GM23338 (cell line): Measurements from ENCODE around the gene FIGN.

Source experiments
- CREB1 ChIP-seq: fragments of 250-450 bp; sonication (Bioruptor Pico); IDR thresholded peaks from 2 replicates; pipeline ENCODE4 v1.5.0; 2020; ENCODE audit warnings: low read depth, mild to moderate bottlenecking, moderate library complexity
- EZH2 ChIP-seq: fragments of 200-600 bp; sonication (generic); IDR thresholded peaks from one replicate; pipeline ENCODE4 v1.8.0; 2017; ENCODE audit warnings: antibody characterized with exemption, mild to moderate bottlenecking, low read depth; ENCODE audit not compliant: unreplicated experiment
- EZH2phosphoT487 ChIP-seq: fragments of 200-600 bp; sonication (generic); IDR thresholded peaks from one replicate; pipeline ENCODE4 v1.8.1; 2018; ENCODE audit warnings: antibody characterized with exemption; ENCODE audit not compliant: unreplicated experiment
- JUNB ChIP-seq: IDR thresholded peaks from one replicate; pipeline ENCODE4 v1.6.1; 2016; ENCODE audit warnings: antibody characterized with exemption; ENCODE audit not compliant: unreplicated experiment
- NANOG ChIP-seq: IDR thresholded peaks from 2 replicates; pipeline ENCODE4 v1.6.1; 2016; ENCODE audit warnings: antibody characterized with exemption, borderline replicate concordance
- POLR2AphosphoS5 ChIP-seq: IDR thresholded peaks from 2 replicates; pipeline ENCODE4 v1.6.1; 2016; ENCODE audit warnings: antibody characterized with exemption, low read depth
- STAT1 ChIP-seq: IDR thresholded peaks from one replicate; pipeline ENCODE4 v1.6.1; 2016; ENCODE audit warnings: antibody characterized with exemption; ENCODE audit not compliant: unreplicated experiment
- ZNF331 ChIP-seq: fragments of 250-450 bp; sonication (Bioruptor Pico); IDR thresholded peaks from 2 replicates; pipeline ENCODE4 v1.5.0; 2020; ENCODE audit warnings: low read depth, mild to moderate bottlenecking, moderate library complexity
- TF ChIP-seq, protein P1 (sequence below), 2 experiments: fragments of 200-600 bp in 1 of 2; sonication (generic) in 1 of 2; conservative IDR thresholded peaks; 2 replicates each; pipeline versions ENCODE4 v1.5.1 to v1.6.1; 2016 to 2017; ENCODE audit warnings: antibody characterized with exemption in 2 of 2, low read depth in 2 of 2, mild to moderate bottlenecking in 2 of 2, moderate library complexity in 1 of 2
- TF ChIP-seq, protein P2 (sequence below): IDR thresholded peaks from one replicate; pipeline ENCODE4 v1.6.1; 2018; ENCODE audit warnings: antibody characterized with exemption; ENCODE audit not compliant: unreplicated experiment
- TF ChIP-seq, protein P3 (sequence below): IDR thresholded peaks from 2 replicates; pipeline ENCODE4 v1.6.1; 2016; ENCODE audit warnings: antibody characterized with exemption
- TF ChIP-seq, protein P4 (sequence below): fragments of 250-450 bp; sonication (Bioruptor Pico); IDR thresholded peaks from 2 replicates; pipeline ENCODE4 v1.5.0; 2020; ENCODE audit warnings: mild to moderate bottlenecking, moderate library complexity

DNA sequence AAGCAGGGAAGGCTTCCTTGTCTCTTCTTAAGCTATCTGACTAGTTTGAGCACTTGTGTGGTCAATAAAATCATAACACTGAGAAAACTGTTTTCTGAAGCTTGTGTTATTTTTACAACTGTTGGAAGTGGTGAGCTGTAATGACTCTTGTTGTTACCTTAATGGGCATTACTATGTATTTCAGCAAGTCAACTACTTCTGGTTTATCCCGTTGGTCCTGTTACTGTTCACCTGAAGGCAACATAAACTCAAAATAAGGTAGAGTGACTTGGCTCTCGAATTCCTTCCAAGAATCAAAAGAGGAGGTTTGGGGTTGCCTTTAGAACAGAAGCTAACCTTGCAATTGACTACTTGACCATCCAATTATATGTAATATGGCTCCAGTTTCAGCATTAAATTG lies 23.2 kb upstream of the FIGN start:
- TF ChIP-seq, protein P1, sequence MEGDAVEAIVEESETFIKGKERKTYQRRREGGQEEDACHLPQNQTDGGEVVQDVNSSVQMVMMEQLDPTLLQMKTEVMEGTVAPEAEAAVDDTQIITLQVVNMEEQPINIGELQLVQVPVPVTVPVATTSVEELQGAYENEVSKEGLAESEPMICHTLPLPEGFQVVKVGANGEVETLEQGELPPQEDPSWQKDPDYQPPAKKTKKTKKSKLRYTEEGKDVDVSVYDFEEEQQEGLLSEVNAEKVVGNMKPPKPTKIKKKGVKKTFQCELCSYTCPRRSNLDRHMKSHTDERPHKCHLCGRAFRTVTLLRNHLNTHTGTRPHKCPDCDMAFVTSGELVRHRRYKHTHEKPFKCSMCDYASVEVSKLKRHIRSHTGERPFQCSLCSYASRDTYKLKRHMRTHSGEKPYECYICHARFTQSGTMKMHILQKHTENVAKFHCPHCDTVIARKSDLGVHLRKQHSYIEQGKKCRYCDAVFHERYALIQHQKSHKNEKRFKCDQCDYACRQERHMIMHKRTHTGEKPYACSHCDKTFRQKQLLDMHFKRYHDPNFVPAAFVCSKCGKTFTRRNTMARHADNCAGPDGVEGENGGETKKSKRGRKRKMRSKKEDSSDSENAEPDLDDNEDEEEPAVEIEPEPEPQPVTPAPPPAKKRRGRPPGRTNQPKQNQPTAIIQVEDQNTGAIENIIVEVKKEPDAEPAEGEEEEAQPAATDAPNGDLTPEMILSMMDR (conservative IDR thresholded peaks at IDR 0.05; ENCODE audit: low read depth in 2 of 2) = no peak
- TF ChIP-seq, protein P2, sequence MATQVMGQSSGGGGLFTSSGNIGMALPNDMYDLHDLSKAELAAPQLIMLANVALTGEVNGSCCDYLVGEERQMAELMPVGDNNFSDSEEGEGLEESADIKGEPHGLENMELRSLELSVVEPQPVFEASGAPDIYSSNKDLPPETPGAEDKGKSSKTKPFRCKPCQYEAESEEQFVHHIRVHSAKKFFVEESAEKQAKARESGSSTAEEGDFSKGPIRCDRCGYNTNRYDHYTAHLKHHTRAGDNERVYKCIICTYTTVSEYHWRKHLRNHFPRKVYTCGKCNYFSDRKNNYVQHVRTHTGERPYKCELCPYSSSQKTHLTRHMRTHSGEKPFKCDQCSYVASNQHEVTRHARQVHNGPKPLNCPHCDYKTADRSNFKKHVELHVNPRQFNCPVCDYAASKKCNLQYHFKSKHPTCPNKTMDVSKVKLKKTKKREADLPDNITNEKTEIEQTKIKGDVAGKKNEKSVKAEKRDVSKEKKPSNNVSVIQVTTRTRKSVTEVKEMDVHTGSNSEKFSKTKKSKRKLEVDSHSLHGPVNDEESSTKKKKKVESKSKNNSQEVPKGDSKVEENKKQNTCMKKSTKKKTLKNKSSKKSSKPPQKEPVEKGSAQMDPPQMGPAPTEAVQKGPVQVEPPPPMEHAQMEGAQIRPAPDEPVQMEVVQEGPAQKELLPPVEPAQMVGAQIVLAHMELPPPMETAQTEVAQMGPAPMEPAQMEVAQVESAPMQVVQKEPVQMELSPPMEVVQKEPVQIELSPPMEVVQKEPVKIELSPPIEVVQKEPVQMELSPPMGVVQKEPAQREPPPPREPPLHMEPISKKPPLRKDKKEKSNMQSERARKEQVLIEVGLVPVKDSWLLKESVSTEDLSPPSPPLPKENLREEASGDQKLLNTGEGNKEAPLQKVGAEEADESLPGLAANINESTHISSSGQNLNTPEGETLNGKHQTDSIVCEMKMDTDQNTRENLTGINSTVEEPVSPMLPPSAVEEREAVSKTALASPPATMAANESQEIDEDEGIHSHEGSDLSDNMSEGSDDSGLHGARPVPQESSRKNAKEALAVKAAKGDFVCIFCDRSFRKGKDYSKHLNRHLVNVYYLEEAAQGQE = no peak
- TF ChIP-seq EZH2 = no peak
- TF ChIP-seq JUNB = no peak
- no peak for TF ChIP-seq ZNF331 (CRISPR knock-in tag)
- no peak for TF ChIP-seq EZH2phosphoT487
- no peak for TF ChIP-seq POLR2AphosphoS5
- TF ChIP-seq CREB1 (CRISPR knock-in tag) = no peak
- TF ChIP-seq, protein P3, sequence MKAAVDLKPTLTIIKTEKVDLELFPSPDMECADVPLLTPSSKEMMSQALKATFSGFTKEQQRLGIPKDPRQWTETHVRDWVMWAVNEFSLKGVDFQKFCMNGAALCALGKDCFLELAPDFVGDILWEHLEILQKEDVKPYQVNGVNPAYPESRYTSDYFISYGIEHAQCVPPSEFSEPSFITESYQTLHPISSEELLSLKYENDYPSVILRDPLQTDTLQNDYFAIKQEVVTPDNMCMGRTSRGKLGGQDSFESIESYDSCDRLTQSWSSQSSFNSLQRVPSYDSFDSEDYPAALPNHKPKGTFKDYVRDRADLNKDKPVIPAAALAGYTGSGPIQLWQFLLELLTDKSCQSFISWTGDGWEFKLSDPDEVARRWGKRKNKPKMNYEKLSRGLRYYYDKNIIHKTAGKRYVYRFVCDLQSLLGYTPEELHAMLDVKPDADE = no peak
- no peak for TF ChIP-seq NANOG
- TF ChIP-seq, protein P4, sequence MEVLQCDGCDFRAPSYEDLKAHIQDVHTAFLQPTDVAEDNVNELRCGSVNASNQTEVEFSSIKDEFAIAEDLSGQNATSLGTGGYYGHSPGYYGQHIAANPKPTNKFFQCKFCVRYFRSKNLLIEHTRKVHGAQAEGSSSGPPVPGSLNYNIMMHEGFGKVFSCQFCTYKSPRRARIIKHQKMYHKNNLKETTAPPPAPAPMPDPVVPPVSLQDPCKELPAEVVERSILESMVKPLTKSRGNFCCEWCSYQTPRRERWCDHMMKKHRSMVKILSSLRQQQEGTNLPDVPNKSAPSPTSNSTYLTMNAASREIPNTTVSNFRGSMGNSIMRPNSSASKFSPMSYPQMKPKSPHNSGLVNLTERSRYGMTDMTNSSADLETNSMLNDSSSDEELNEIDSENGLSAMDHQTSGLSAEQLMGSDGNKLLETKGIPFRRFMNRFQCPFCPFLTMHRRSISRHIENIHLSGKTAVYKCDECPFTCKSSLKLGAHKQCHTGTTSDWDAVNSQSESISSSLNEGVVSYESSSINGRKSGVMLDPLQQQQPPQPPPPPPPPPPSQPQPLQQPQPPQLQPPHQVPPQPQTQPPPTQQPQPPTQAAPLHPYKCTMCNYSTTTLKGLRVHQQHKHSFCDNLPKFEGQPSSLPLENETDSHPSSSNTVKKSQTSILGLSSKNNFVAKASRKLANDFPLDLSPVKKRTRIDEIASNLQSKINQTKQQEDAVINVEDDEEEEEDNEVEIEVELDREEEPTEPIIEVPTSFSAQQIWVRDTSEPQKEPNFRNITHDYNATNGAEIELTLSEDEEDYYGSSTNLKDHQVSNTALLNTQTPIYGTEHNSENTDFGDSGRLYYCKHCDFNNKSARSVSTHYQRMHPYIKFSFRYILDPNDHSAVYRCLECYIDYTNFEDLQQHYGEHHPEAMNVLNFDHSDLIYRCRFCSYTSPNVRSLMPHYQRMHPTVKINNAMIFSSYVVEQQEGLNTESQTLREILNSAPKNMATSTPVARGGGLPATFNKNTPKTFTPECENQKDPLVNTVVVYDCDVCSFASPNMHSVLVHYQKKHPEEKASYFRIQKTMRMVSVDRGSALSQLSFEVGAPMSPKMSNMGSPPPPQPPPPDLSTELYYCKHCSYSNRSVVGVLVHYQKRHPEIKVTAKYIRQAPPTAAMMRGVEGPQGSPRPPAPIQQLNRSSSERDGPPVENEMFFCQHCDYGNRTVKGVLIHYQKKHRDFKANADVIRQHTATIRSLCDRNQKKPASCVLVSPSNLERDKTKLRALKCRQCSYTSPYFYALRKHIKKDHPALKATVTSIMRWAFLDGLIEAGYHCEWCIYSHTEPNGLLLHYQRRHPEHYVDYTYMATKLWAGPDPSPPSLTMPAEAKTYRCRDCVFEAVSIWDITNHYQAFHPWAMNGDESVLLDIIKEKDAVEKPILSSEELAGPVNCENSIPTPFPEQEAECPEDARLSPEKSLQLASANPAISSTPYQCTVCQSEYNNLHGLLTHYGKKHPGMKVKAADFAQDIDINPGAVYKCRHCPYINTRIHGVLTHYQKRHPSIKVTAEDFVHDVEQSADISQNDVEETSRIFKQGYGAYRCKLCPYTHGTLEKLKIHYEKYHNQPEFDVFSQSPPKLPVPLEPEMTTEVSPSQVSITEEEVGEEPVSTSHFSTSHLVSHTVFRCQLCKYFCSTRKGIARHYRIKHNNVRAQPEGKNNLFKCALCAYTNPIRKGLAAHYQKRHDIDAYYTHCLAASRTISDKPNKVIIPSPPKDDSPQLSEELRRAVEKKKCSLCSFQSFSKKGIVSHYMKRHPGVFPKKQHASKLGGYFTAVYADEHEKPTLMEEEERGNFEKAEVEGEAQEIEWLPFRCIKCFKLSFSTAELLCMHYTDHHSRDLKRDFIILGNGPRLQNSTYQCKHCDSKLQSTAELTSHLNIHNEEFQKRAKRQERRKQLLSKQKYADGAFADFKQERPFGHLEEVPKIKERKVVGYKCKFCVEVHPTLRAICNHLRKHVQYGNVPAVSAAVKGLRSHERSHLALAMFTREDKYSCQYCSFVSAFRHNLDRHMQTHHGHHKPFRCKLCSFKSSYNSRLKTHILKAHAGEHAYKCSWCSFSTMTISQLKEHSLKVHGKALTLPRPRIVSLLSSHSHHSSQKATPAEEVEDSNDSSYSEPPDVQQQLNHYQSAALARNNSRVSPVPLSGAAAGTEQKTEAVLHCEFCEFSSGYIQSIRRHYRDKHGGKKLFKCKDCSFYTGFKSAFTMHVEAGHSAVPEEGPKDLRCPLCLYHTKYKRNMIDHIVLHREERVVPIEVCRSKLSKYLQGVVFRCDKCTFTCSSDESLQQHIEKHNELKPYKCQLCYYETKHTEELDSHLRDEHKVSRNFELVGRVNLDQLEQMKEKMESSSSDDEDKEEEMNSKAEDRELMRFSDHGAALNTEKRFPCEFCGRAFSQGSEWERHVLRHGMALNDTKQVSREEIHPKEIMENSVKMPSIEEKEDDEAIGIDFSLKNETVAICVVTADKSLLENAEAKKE (CRISPR knock-in tag) = no peak
- no peak for TF ChIP-seq STAT1
